Right lobe of liver (tissue), 6 donors: Measurements from ENCODE around the gene ACBD6. TPM values are rescaled to one million over a fixed set of nuclear protein-coding genes. Genes with fewer than 3 reads are reported as not detected.

Experiments used
- ATAC-seq, 4 donors: fragments of 200-7000 bp; cut with Tn5 transposase; one replicate each; pipeline ENCODE4 v1.9.1; 2020; ENCODE audit warnings: mild to moderate bottlenecking in 4 of 4, moderate library complexity in 4 of 4
- DNase-seq, 3 donors: peaks; one replicate each; pipeline ENCODE4 v3.0.0-alpha.2; 2020
- H3K27ac ChIP-seq, 3 donors: fragments of 200-600 bp; one replicate each; pipeline ENCODE4 v1.8.0; 2022
- H3K27me3 ChIP-seq, 2 donors: fragments of 200-600 bp; one replicate each; pipeline ENCODE4 v1.8.0; 2022
- H3K36me3 ChIP-seq, 4 donors: fragments of 200-600 bp; sonication (generic) in 1 of 4; one replicate each; pipeline versions ENCODE4 v1.5.1 to v1.8.0; 2017 to 2022; ENCODE audit warnings: control low read depth in 1 of 4
- H3K4me1 ChIP-seq, 4 donors: fragments of 200-600 bp; sonication (generic) in 1 of 4; one replicate each; pipeline versions ENCODE4 v1.5.1 to v1.8.0; 2017 to 2022; ENCODE audit warnings: control low read depth in 1 of 4
- H3K4me3 ChIP-seq, 3 donors: fragments of 200-600 bp; one replicate each; pipeline ENCODE4 v1.8.0; 2022
- H3K9me3 ChIP-seq, 4 donors: fragments of 200-600 bp; sonication (generic) in 1 of 4; one replicate each; pipeline versions ENCODE4 v1.5.1 to v1.8.0; 2017 to 2022; ENCODE audit warnings: control low read depth in 1 of 4
- CTCF ChIP-seq, 4 donors: fragments of 200-600 bp in 3 of 4; fragments of 450-650 bp in 1 of 4; IDR thresholded peaks; one replicate each; pipeline versions ENCODE4 v1.5.1 to v1.8.0; 2016 to 2022; ENCODE audit warnings: antibody characterized with exemption in 4 of 4, mild to moderate bottlenecking in 2 of 4
- POLR2A ChIP-seq: fragments of 450-650 bp; IDR thresholded peaks from one replicate; pipeline ENCODE4 v1.6.1; 2017; ENCODE audit warnings: antibody characterized with exemption, mild to moderate bottlenecking
- WGBS: methylation state at CpG from one replicate; pipeline ENCODE4 v1.1.6; 2018; ENCODE audit warnings: low coverage, low lambda C conversion rate; ENCODE audit not compliant: insufficient coverage; ENCODE audit errors: missing lambda C conversion rate; 5-methylcytosine and 5-hydroxymethylcytosine counted together
- intact Hi-C, 2 donors: fragments of 100-400 bp; cut with DNase I; formaldehyde crosslinking; loops; one replicate each; pipeline versions ENCODE4 v1.11.2 to v1.14.1; 2022
- total RNA-seq, 6 experiments: library from RNA; depleted of rRNA in 2 of 6; stranded (reverse); fragments of >200 nt in 2 of 6; fragmentation: NEBNext Ultra II Directional in 3 of 6; extraction: Animal tissue kit (Norgen Biotek cat#: 25700) in 3 of 6; gene quantifications; one replicate each; pipeline versions ENCODE4 v1.1.0 to v1.2.4, GENCODE V29; 2016 to 2023
- donor health status: DM: no; HTN: yes; CAD: no.
- donor health status: DM: no; HTN: no; CAD: no.
- donor health status: DM: no; HTN: no; CAD: no.
- donor health status: DM: no; HTN: yes; CAD: no.
- donor health status: DM: no; HTN: yes; CAD: no.

The ACBD6 gene
- total RNA-seq, 6 experiments from 2014 or later: 9.5 to 18.9 (median 11.5) TPM

GRCh38 chr1:180451504-180451903 lies 50.9 kb downstream of the ACBD6 start:
- Histone ChIP-seq H3K4me3 (no peak overlapping the region), H3K36me3 (peaks cover 0 to 2% (median 0%) of the 10 kb centered on the region in 4 donors), H3K9me3 (no peaks in the 10 kb centered on the region), H3K4me1 (no peaks in the 10 kb centered on the region), H3K27ac (no peak overlapping the region), H3K27me3 (no peaks in the 10 kb centered on the region)
- no peak for ATAC-seq
- DNase-seq: no peak
- no peak for TF ChIP-seq CTCF (IDR thresholded peaks at IDR 0.05)
- no peak for TF ChIP-seq POLR2A
- intact Hi-C loops: no loop called here

GRCh38 chr1:180444522-180444921 lies 57.9 kb downstream of the ACBD6 start:
- ATAC-seq (no peak), DNase-seq (no peak)
- 92% methylated on average over 2 of the region's 2 CpGs for WGBS
- H3K27me3 ChIP-seq: no peaks in the 10 kb centered on the region
- no peaks in the 10 kb centered on the region for H3K4me1 ChIP-seq
- H3K36me3 ChIP-seq: no peaks in the 10 kb centered on the region
- intact Hi-C loops: no loop called here
- no peaks in the 10 kb centered on the region for H3K9me3 ChIP-seq
- H3K27ac ChIP-seq: no peak overlapping the region
- no peak overlapping the region for H3K4me3 ChIP-seq
- TF ChIP-seq POLR2A (no peak), CTCF (IDR thresholded peaks at IDR 0.05) (no peak)

- Histone ChIP-seq H3K27me3 (no peaks in the 10 kb centered on the region), H3K4me3 (no peak overlapping the region), H3K4me1 (no peaks in the 10 kb centered on the region), H3K27ac (no peak overlapping the region), H3K9me3 (no peaks in the 10 kb centered on the region), H3K36me3 (no peaks in the 10 kb centered on the region)
- ATAC-seq: no peak
- TF ChIP-seq POLR2A (no peak), CTCF (IDR thresholded peaks at IDR 0.05) (no peak)
- intact Hi-C loops: no loop called here
- DNase-seq: no peak
- WGBS: 100% methylated on average over 1 of the region's 1 CpG
These were observed 62.0 kb downstream of the ACBD6 start for GRCh38 chr1:180440335-180440734.

GRCh38 chr1:180435566-180435965 lies 66.8 kb downstream of the ACBD6 start:
- H3K4me3 ChIP-seq: no peak overlapping the region
- H3K9me3 ChIP-seq: no peaks in the 10 kb centered on the region
- intact Hi-C loops: no loop called here

More at GRCh38 chr1:180435566-180435965, 66.8 kb downstream of the ACBD6 start:
- Histone ChIP-seq H3K27me3 (no peaks in the 10 kb centered on the region), H3K4me1 (no peaks in the 10 kb centered on the region), H3K27ac (no peak overlapping the region), H3K36me3 (no peaks in the 10 kb centered on the region)
- DNase-seq (no peak), ATAC-seq (no peak)
- TF ChIP-seq POLR2A (no peak), CTCF (IDR thresholded peaks at IDR 0.05) (no peak)
- WGBS: 89% methylated on average over 2 of the region's 7 CpGs
